ENCODE measurements around the gene CSNK1G3.
"Not testable (repeated sequence)": the region's sequence is repeated elsewhere in the genome, so short reads cannot be mapped to it uniquely, and the experiment has no call there.

CSNK1G3 gene
- total RNA-seq: 63.0 to 77.1 (median 75.7) reads per million in 3 donors

- Histone ChIP-seq H3K4me3 (ENCODE audit: insufficient read depth, low read depth, low read length, poor library complexity, severe bottlenecking) (peak within 1 kb of the TSS; percentile 84), H3K27me3 (replicated peaks; ENCODE audit: control insufficient read depth, insufficient read depth, low read length, poor library complexity, severe bottlenecking) (no peaks in the 10 kb centered on the region), H3K4me1 (ENCODE audit: control insufficient read depth, insufficient read depth, low read length, poor library complexity, severe bottlenecking) (peaks cover 13% of the 10 kb centered on the region), H3K9me3 (ENCODE audit: control insufficient read depth, low read length) (no peaks in the 10 kb centered on the region), H3K36me3 (ENCODE audit: control insufficient read depth, insufficient read depth, low read length) (no peaks in the 10 kb centered on the region), H3K27ac (ENCODE audit: insufficient read depth, low read length, poor library complexity, severe bottlenecking) (peak within 1 kb of the TSS; percentile 76)
- DNase-seq: peak; percentile 83 to 90 (median 87)
Observed at GRCh38 chr5:123511648-123512605, at the start of gene CSNK1G3. Gene CSNK1G3 (plus strand): TSS chr5:123512177. CDS start chr5:123545664, 33,487 bp downstream.

GRCh38 chr5:123466839-123467238, 45.1 kb upstream of the CSNK1G3 start:
- H3K27ac ChIP-seq (ENCODE audit: insufficient read depth, low read length, poor library complexity, severe bottlenecking); H3K36me3 ChIP-seq (ENCODE audit: control insufficient read depth, insufficient read depth, low read length); H3K27me3 ChIP-seq (replicated peaks; ENCODE audit: control insufficient read depth, insufficient read depth, low read length, poor library complexity, severe bottlenecking); DNase-seq; H3K4me3 ChIP-seq (ENCODE audit: insufficient read depth, low read depth, low read length, poor library complexity, severe bottlenecking); H3K4me1 ChIP-seq (ENCODE audit: control insufficient read depth, insufficient read depth, low read length, poor library complexity, severe bottlenecking); H3K9me3 ChIP-seq (ENCODE audit: control insufficient read depth, low read length): not testable (repeated sequence)

DNA sequence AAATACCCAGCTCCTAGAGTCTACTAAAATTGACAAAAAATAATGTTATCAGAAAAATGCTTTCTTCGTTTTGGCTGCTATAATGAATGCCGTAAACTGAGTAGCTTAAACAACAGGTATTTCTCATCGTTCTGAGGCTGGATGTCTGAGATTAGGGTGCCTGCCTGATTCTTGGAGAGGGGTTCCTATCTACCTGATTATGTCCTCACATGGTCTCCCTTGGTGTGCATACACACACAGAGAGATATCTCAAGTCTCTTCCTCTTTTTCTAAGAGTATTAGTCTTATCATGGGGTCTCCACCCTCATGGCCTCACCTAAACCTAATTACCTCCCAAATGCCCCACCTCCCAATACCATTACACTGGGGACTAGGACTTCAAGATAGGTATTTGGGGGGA, 40.6 kb upstream of the CSNK1G3 start:
- Histone ChIP-seq H3K27me3 (replicated peaks; ENCODE audit: control insufficient read depth, insufficient read depth, low read length, poor library complexity, severe bottlenecking) (no peaks in the 10 kb centered on the region), H3K36me3 (ENCODE audit: control insufficient read depth, insufficient read depth, low read length) (no peaks in the 10 kb centered on the region), H3K4me1 (ENCODE audit: control insufficient read depth, insufficient read depth, low read length, poor library complexity, severe bottlenecking) (no peaks in the 10 kb centered on the region), H3K9me3 (ENCODE audit: control insufficient read depth, low read length) (no peaks in the 10 kb centered on the region), H3K27ac (ENCODE audit: insufficient read depth, low read length, poor library complexity, severe bottlenecking) (no peak overlapping the region), H3K4me3 (ENCODE audit: insufficient read depth, low read depth, low read length, poor library complexity, severe bottlenecking) (no peak overlapping the region)
- DNase-seq: no peak

DNA sequence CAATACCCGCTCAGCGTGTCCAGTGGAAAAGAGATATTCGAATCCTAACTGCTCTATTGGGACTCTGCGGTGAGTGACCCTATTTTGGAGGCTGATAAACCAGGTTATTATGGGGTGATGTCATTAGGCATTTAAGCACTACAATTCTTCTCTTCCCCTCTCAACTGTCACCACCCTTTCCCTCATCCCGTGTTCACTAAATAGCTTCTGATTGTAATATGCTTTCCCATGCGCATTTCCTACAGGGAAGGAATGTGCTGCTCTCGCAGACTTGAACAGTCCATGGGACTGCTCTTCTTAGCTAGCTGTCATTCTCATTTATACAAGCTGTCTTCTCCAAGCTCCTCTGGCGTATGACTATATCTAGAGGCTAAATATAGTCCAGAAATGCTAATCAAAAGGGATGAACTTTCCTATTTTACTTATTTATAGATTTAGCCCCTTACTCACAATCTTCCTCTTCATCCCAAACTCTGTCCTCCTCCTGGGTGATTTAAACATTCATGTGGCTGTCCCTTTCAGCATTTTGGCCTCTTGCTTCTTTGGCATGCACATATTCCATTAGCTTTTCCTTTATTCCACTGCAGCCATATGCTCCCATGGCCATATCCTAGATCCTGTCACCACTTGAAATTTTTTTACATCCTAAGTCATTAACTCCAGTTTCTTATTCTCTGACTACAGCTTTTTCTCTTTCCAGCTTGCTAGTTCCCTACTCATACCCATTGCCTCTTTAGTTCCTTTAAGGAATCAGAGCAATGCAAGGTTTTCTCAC, 39.6 kb upstream of the CSNK1G3 start:
- Histone ChIP-seq H3K36me3 (ENCODE audit: control insufficient read depth, insufficient read depth, low read length) (no peaks in the 10 kb centered on the region), H3K9me3 (ENCODE audit: control insufficient read depth, low read length) (no peaks in the 10 kb centered on the region), H3K4me1 (ENCODE audit: control insufficient read depth, insufficient read depth, low read length, poor library complexity, severe bottlenecking) (no peaks in the 10 kb centered on the region), H3K27me3 (replicated peaks; ENCODE audit: control insufficient read depth, insufficient read depth, low read length, poor library complexity, severe bottlenecking) (no peaks in the 10 kb centered on the region), H3K4me3 (ENCODE audit: insufficient read depth, low read depth, low read length, poor library complexity, severe bottlenecking) (no peak overlapping the region), H3K27ac (ENCODE audit: insufficient read depth, low read length, poor library complexity, severe bottlenecking) (no peak overlapping the region)
- no peak for DNase-seq

- H3K4me1 ChIP-seq (ENCODE audit: control insufficient read depth, insufficient read depth, low read length, poor library complexity, severe bottlenecking): no peaks in the 10 kb centered on the region
- H3K27me3 ChIP-seq (replicated peaks; ENCODE audit: control insufficient read depth, insufficient read depth, low read length, poor library complexity, severe bottlenecking): no peaks in the 10 kb centered on the region
- H3K4me3 ChIP-seq (ENCODE audit: insufficient read depth, low read depth, low read length, poor library complexity, severe bottlenecking): no peak overlapping the region
- no peaks in the 10 kb centered on the region for H3K36me3 ChIP-seq (ENCODE audit: control insufficient read depth, insufficient read depth, low read length)
- no peaks in the 10 kb centered on the region for H3K9me3 ChIP-seq (ENCODE audit: control insufficient read depth, low read length)
- DNase-seq: no peak
- H3K27ac ChIP-seq (ENCODE audit: insufficient read depth, low read length, poor library complexity, severe bottlenecking): no peak overlapping the region
Observed at GRCh38 chr5:123474228-123474627, 37.7 kb upstream of the CSNK1G3 start.

GRCh38 chr5:123476731-123477130, 35.2 kb upstream of the CSNK1G3 start:
- H3K4me1 ChIP-seq (ENCODE audit: control insufficient read depth, insufficient read depth, low read length, poor library complexity, severe bottlenecking): no peaks in the 10 kb centered on the region
- no peaks in the 10 kb centered on the region for H3K36me3 ChIP-seq (ENCODE audit: control insufficient read depth, insufficient read depth, low read length)
- H3K27me3 ChIP-seq (replicated peaks; ENCODE audit: control insufficient read depth, insufficient read depth, low read length, poor library complexity, severe bottlenecking): no peaks in the 10 kb centered on the region
- no peak for DNase-seq
- no peak overlapping the region for H3K4me3 ChIP-seq (ENCODE audit: insufficient read depth, low read depth, low read length, poor library complexity, severe bottlenecking)
- no peak overlapping the region for H3K27ac ChIP-seq (ENCODE audit: insufficient read depth, low read length, poor library complexity, severe bottlenecking)
- H3K9me3 ChIP-seq (ENCODE audit: control insufficient read depth, low read length): no peaks in the 10 kb centered on the region

DNA sequence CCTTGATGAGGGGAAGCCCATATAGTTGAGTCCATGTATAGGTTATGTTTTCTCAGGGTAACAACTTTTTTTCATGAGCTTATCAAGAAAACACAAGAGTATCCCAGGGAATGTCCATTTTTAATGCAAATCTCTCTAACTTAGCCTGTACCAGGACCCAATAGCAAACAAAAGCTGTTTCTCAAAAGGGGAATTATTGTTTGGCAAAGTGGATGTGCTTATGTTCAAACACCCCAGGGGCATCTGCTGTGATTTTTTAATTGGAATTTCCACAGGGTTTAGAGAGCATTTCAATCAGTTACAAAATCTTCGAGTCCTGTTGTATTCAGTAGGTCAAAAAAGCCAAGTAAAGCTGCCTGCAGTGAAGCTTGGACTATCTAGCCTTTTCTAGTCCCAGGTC, 33.4 kb upstream of the CSNK1G3 start:
- no peak overlapping the region for H3K4me3 ChIP-seq (ENCODE audit: insufficient read depth, low read depth, low read length, poor library complexity, severe bottlenecking)
- H3K9me3 ChIP-seq (ENCODE audit: control insufficient read depth, low read length): no peaks in the 10 kb centered on the region
- no peaks in the 10 kb centered on the region for H3K36me3 ChIP-seq (ENCODE audit: control insufficient read depth, insufficient read depth, low read length)
- H3K27ac ChIP-seq (ENCODE audit: insufficient read depth, low read length, poor library complexity, severe bottlenecking): no peak overlapping the region
- H3K27me3 ChIP-seq (replicated peaks; ENCODE audit: control insufficient read depth, insufficient read depth, low read length, poor library complexity, severe bottlenecking): no peaks in the 10 kb centered on the region
- no peaks in the 10 kb centered on the region for H3K4me1 ChIP-seq (ENCODE audit: control insufficient read depth, insufficient read depth, low read length, poor library complexity, severe bottlenecking)
- no peak for DNase-seq

DNA sequence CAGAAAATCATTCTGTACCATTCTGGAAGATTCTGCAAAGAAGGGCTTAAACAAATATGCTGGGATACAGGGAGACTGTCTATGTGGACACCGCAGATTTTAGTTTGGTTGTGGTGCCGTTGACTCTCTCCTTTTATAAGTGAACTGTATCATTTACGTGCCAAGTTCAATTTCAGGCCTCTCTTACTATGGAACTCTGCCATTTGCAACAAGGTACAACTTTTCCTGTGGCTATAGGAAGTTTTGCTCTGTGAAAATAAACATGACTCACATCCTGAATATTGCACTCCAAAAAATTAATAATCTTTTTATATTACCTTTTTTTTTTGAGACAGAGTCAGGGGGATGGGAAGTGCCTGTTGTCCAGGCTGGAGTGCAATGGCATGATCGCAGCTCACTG, 29.7 kb upstream of the CSNK1G3 start:
- H3K27me3 ChIP-seq (replicated peaks; ENCODE audit: control insufficient read depth, insufficient read depth, low read length, poor library complexity, severe bottlenecking): no peaks in the 10 kb centered on the region
- no peaks in the 10 kb centered on the region for H3K36me3 ChIP-seq (ENCODE audit: control insufficient read depth, insufficient read depth, low read length)
- no peaks in the 10 kb centered on the region for H3K4me1 ChIP-seq (ENCODE audit: control insufficient read depth, insufficient read depth, low read length, poor library complexity, severe bottlenecking)
- DNase-seq: no peak
- H3K9me3 ChIP-seq (ENCODE audit: control insufficient read depth, low read length): no peaks in the 10 kb centered on the region
- no peak overlapping the region for H3K4me3 ChIP-seq (ENCODE audit: insufficient read depth, low read depth, low read length, poor library complexity, severe bottlenecking)
- no peak overlapping the region for H3K27ac ChIP-seq (ENCODE audit: insufficient read depth, low read length, poor library complexity, severe bottlenecking)

DNA sequence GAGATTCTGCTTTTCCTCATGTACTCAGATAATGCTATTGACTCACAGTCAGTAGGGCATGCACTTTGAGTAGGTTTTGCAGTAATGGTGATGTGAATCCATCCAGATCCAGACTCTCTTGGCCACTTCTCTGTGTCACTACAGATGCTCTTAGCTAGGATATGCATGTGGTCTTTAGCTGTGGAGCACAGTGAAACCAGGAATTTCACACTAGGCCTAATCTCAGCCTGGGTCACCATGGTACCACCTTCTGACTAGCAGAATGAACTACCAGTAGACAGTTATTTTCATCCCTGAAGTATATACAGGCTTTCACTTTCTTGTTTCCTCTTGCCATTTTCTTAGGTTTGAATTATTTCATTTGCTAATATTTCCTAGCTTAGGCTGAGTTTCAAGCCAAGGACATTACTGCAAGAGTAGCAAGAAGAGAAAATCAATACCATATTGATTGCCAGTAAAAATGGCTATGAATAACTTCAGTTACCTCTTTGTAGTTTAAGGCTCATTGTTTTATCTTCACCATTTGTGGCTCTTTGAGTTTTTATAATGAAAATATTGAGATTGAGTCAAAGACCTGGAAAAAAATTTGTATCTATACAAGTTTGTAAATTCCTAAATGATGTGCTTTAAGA, 28.4 kb upstream of the CSNK1G3 start:
- DNase-seq: no peak
- H3K9me3 ChIP-seq (ENCODE audit: control insufficient read depth, low read length): no peaks in the 10 kb centered on the region
- no peak overlapping the region for H3K27ac ChIP-seq (ENCODE audit: insufficient read depth, low read length, poor library complexity, severe bottlenecking)
- no peaks in the 10 kb centered on the region for H3K36me3 ChIP-seq (ENCODE audit: control insufficient read depth, insufficient read depth, low read length)
- no peaks in the 10 kb centered on the region for H3K4me1 ChIP-seq (ENCODE audit: control insufficient read depth, insufficient read depth, low read length, poor library complexity, severe bottlenecking)
- no peak overlapping the region for H3K4me3 ChIP-seq (ENCODE audit: insufficient read depth, low read depth, low read length, poor library complexity, severe bottlenecking)
- H3K27me3 ChIP-seq (replicated peaks; ENCODE audit: control insufficient read depth, insufficient read depth, low read length, poor library complexity, severe bottlenecking): no peaks in the 10 kb centered on the region

Data from effector memory CD4-positive, alpha-beta T cell (primary cell).